Prostate gland (tissue), 2 donors: ENCODE measurements around the gene TPSB2.

Experiments used
- CTCF ChIP-seq, 4 experiments: fragments of 200-600 bp in 2 of 4; fragments of 450-650 bp in 2 of 4; sonication (generic) in 2 of 4; IDR thresholded peaks; 1 replicate in 3 of 4; 2 replicates in 1 of 4; pipeline ENCODE4 v1.5.1; 2016 to 2019; ENCODE audit warnings: antibody characterized with exemption in 4 of 4, mild to moderate bottlenecking in 2 of 4, moderate library complexity in 2 of 4
- POLR2A ChIP-seq: fragments of 450-650 bp; IDR thresholded peaks from one replicate; pipeline ENCODE4 v1.6.1; 2016; ENCODE audit warnings: antibody characterized with exemption, mild to moderate bottlenecking

DNA sequence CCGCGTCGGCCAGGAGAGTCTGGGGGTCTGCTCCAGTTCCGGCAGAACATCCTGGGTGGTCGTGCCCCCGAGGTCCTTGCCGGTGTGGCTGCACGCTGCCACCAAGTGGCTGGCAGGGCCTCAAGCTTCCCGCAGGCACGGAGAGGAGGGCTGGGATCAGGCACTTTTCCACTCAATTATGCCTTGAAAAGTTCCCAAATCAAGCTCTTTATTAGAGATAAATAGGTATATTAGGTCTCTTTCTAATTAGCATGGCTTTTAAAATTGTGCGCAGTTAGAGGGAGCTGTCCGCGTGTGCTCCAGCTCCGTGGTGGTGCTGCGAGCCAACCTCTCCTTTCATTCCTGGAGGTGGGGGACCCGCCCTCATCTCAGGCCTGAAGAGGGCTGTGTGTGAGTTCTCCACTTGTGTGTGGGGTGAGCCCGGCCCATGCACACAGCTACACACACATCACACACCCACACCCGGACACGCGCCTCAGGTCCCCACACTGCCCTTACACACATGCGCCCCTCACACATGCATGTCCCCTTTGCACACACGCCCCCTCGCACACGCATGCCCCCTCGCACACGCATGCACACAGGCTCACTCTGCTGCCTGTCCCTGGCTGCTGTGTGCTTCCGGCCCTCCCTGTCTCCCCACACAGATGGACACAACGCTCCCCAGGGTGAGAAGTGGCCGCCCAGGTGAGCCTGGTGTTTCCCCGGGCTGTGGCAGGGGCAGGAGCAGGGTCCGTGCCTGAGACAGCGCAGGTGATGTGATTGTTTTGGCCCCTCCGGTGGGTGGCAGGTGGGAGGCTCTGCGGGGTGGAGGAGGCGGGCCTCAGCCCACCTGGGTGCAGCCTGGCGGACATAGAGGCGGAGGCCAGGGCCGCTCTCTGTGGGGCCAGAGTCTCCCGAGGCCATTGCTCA lies 48.3 kb downstream of the TPSB2 start:
- TF ChIP-seq CTCF (IDR thresholded peaks at IDR 0.05) (no peak), POLR2A (no peak)
